Gastrocnemius medialis (tissue), 4 donors: ENCODE measurements around the gene SLC41A1.

Experiments used
- CTCF ChIP-seq, 5 experiments: fragments of 450-650 bp in 3 of 5; fragments of 200-600 bp in 2 of 5; sonication (generic) in 2 of 5; IDR thresholded peaks in 4 of 5; conservative IDR thresholded peaks in 1 of 5; 1 replicate in 4 of 5; 2 replicates in 1 of 5; pipeline ENCODE4 v1.5.1; 2016 to 2019; ENCODE audit warnings: antibody characterized with exemption in 5 of 5, mild to moderate bottlenecking in 3 of 5, moderate library complexity in 3 of 5
- POLR2A ChIP-seq, 2 donors: fragments of 450-650 bp; IDR thresholded peaks; one replicate each; pipeline ENCODE4 v1.6.1; 2017; ENCODE audit warnings: antibody characterized with exemption in 2 of 2, mild to moderate bottlenecking in 2 of 2, moderate library complexity in 2 of 2

DNA sequence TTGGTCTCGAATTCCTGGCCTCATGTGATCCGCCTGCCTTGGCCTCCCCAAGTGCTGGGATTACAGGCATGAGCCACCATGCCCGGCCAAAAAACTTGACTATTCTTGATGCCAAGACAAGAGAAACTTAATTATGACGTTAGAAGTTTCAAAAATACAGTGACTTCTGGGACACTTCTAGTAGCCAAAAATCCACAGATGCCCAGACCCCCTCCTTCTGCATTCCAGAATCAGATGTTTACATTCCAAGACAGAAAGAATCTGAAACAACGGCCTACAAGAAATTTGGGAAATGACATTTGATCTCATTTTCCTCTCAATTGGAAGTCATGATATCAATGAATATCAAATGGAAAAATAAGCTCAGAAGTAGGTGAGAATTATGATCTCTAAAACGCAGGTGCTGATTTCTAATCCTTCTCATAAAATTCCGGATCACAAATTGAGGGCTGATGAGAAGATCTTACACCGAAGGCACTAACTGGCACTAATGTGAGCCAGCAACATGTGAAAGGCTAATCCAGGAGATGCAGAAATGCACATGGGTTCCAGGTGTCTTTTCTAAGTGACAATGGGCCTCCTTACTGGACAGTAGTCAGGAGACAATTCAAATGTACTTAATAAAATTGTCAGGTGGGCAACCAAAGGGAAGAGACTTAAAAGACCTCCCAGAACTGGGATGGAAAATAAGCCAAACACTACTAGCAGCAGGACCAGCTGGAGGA lies 43.2 kb downstream of the SLC41A1 start:
- TF ChIP-seq CTCF (IDR thresholded peaks at IDR 0.05 in 4 of 5, conservative IDR thresholded peaks at IDR 0.05 in 1 of 5) (no peak), POLR2A (IDR thresholded peaks at IDR 0.05) (no peak)
